Heart left ventricle (tissue), 16 donors: Measurements from ENCODE around the gene ACOX1. TPM values are rescaled to one million over a fixed set of nuclear protein-coding genes. Genes with fewer than 3 reads are reported as not detected.

Experiments
- ATAC-seq, 4 donors: fragments of 200-7000 bp; cut with Tn5 transposase; one replicate each; pipeline ENCODE4 v1.9.1; 2020 to 2022; ENCODE audit warnings: moderate library complexity in 4 of 4, mild to moderate bottlenecking in 3 of 4, moderate number of reproducible peaks in 1 of 4
- DNase-seq, 5 donors: peaks; one replicate each; pipeline ENCODE4 v3.0.0-alpha.2; 2020
- H3K27ac ChIP-seq, 12 donors: fragments of 200-600 bp; sonication (generic) in 4 of 12; one replicate each; pipeline versions ENCODE4 v1.5.0 to v1.8.0; 2016 to 2022; ENCODE audit warnings: mild to moderate bottlenecking in 2 of 12
- H3K27me3 ChIP-seq, 9 donors: fragments of 200-600 bp; sonication (generic) in 2 of 9; one replicate each; pipeline versions ENCODE4 v1.5.1 to v1.8.0; 2016 to 2022; ENCODE audit warnings: mild to moderate bottlenecking in 3 of 9
- H3K36me3 ChIP-seq, 9 donors: fragments of 200-600 bp; sonication (generic) in 2 of 9; one replicate each; pipeline versions ENCODE4 v1.5.0 to v1.8.0; 2018 to 2022; ENCODE audit warnings: mild to moderate bottlenecking in 2 of 9
- H3K4me1 ChIP-seq, 12 donors: fragments of 200-600 bp; sonication (generic) in 4 of 12; one replicate each; pipeline versions ENCODE4 v1.5.0 to v1.8.0; 2016 to 2022; ENCODE audit warnings: mild to moderate bottlenecking in 3 of 12
- H3K4me3 ChIP-seq, 12 donors: fragments of 200-600 bp; sonication (generic) in 4 of 12; one replicate each; pipeline versions ENCODE4 v1.5.0 to v1.8.0; 2017 to 2022; ENCODE audit warnings: mild to moderate bottlenecking in 9 of 12, moderate library complexity in 4 of 12
- H3K9me3 ChIP-seq, 12 donors: fragments of 200-600 bp; sonication (generic) in 4 of 12; one replicate each; pipeline versions ENCODE4 v1.5.0 to v1.8.0; 2016 to 2022; ENCODE audit warnings: mild to moderate bottlenecking in 1 of 12
- POLR2A ChIP-seq, 2 donors: fragments of 450-650 bp; IDR thresholded peaks; one replicate each; pipeline ENCODE4 v1.6.1; 2017; ENCODE audit warnings: antibody characterized with exemption in 2 of 2, mild to moderate bottlenecking in 2 of 2, moderate library complexity in 2 of 2
- WGBS, 4 donors: extraction: QIAGEN DNeasy Blood & Tissue Kit in 2 of 4; methylation state at CpG; one replicate each; pipeline versions ENCODE4 v1.1.5 to v1.1.7; 2013 to 2018; 5-methylcytosine and 5-hydroxymethylcytosine counted together
- intact Hi-C, 10 donors: fragments of 100-400 bp; cut with DNase I; formaldehyde crosslinking; loops; one replicate each; pipeline versions ENCODE4 v1.11.1 to v1.14.2; 2022
- polyA plus RNA-seq, 2 donors: library from polyadenylated mRNA; stranded (reverse); fragments of 200-250 nt; gene quantifications; one replicate each; pipeline ENCODE4 v1.2.3, GENCODE V29; 2013
- total RNA-seq, 9 donors: library from RNA; depleted of rRNA in 2 of 9; stranded (reverse); fragments of >200 nt in 2 of 9; fragmentation: NEBNext Ultra II Directional in 3 of 9; extraction: Animal tissue kit (Norgen Biotek cat#: 25700) in 3 of 9; gene quantifications; one replicate each; pipeline versions ENCODE4 v1.1.0 to v1.2.4, GENCODE V29; 2016 to 2023
- TF ChIP-seq, protein P1 (sequence below), 12 donors: fragments of 200-600 bp; sonication (generic) in 4 of 12; IDR thresholded peaks; one replicate each; pipeline versions ENCODE4 v1.5.0 to v1.8.0; 2018 to 2022; ENCODE audit warnings: antibody characterized with exemption in 12 of 12, mild to moderate bottlenecking in 5 of 12
- donor health status: ischemic (EF 13 %, LVEDD 7.1; RV severe dilation, severe dysfunction).
- donor health status: healthy with polysubstance abuse.
- donor health status: DM: no; HTN: yes; CAD: no.
- donor health status: DM: no; HTN: no; CAD: no.
- donor health status: ischemic (EF 25% LVEDD 6.9; RV normal size, moderate dysfunction).
- donor health status: ischemic (EF 25% LVEDD 5.7; RV mildly dilated, moderate dysfunction).
- donor health status: healthy.
- donor health status: DM: yes; HTN: yes; CAD: no.
- donor health status: ischemic (EF 35%, LVEDD 5.7; RV mildly dilated, moderate dysfunction).
- donor health status: nonischemic (EF 11% LVEDD 7.7; RV severe dilation, severe dysfunction).
- donor health status: DM: yes; HTN: yes; CAD: no.
- donor health status: PGD.
- donor health status: ischemic (EF 29% LVEDD 5.4; RV normal size, mild dysfunction).
- donor health status: nonischemic (EF 23%, LVEDD 6.1; RV moderate dilation, normal function).

Gene ACOX1
- total and polyA plus RNA-seq, 11 donors = 19.5 to 117 (median 78.3) TPM

DNA sequence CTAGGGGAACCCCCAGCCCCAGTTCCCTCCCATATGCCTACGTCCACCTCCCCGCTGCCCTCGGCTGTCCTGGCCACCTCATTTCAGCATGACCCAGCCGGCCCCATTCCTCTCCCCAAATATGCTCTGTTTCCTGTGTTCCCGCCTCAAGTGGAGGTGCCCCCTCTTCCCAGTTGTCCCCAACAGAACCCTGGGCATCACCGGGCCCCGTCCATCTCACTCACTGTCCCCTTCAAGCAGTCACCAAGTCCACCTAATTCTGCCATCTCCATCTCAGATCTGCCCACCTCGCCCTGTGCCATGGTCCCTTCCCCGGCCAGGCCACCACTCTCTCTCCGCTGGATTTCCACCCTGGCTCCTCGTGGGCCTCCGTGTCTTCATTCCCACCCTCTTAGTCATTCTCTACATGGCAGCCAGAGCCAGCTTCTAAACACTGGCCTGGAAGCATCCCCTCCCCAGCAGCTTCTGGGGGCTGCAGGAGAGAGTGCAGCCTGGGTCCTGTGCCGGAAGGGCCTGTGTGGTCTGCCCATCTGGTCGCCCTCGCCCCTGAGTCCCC is 34.5 kb upstream of the ACOX1 start:
- Histone ChIP-seq H3K4me3 (no peak overlapping the region), H3K27ac (peak overlapping the region in 1 of 12 donors; percentile 6), H3K36me3 (no peaks in the 10 kb centered on the region), H3K27me3 (no peaks in the 10 kb centered on the region), H3K9me3 (no peaks in the 10 kb centered on the region), H3K4me1 (peaks cover 0 to 6% (median 1%) of the 10 kb centered on the region in 12 donors)
- 77 to 82% (median 78%) methylated on average over 15 of the region's 15 CpGs for WGBS, 4 donors
- intact Hi-C loops = loop anchor here in 8 of 10 donors (5.0 to 10.0 kb wide), 8 partner anchors 161 to 289 kb away; no protein-coding TSS in a partner anchor
- TF ChIP-seq, protein P1, sequence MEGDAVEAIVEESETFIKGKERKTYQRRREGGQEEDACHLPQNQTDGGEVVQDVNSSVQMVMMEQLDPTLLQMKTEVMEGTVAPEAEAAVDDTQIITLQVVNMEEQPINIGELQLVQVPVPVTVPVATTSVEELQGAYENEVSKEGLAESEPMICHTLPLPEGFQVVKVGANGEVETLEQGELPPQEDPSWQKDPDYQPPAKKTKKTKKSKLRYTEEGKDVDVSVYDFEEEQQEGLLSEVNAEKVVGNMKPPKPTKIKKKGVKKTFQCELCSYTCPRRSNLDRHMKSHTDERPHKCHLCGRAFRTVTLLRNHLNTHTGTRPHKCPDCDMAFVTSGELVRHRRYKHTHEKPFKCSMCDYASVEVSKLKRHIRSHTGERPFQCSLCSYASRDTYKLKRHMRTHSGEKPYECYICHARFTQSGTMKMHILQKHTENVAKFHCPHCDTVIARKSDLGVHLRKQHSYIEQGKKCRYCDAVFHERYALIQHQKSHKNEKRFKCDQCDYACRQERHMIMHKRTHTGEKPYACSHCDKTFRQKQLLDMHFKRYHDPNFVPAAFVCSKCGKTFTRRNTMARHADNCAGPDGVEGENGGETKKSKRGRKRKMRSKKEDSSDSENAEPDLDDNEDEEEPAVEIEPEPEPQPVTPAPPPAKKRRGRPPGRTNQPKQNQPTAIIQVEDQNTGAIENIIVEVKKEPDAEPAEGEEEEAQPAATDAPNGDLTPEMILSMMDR (IDR thresholded peaks at IDR 0.05) = no peak
- no peak for DNase-seq
- ATAC-seq = no peak

DNA sequence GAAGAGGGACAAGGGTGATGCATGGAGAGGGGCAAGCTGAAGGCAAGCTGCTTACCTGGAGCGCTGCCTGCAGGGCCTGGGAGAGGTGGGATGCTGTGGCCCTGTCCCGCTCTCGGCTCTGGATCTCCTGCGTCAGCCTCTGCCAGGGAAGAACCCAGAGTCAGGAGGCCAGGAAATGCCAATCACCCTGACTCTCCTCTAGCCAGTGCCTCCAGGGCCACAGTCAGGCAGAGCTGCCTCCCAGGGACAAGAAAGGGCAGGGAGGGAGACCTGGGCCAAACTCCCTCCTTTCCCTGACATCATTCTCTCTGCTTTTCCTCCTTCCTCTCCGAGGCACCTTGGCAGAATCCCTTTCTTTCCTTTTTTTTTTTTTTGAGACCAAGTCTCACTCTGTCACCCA is 33.0 kb upstream of the ACOX1 start:
- 80 to 88% (median 83%) methylated on average over 5 of the region's 5 CpGs for WGBS, 4 donors
- peaks cover 0 to 6% (median 1%) of the 10 kb centered on the region in 12 donors for H3K4me1 ChIP-seq
- intact Hi-C loops = loop anchor here in 8 of 10 donors (5.0 to 10.0 kb wide), 8 partner anchors 163 to 290 kb away; no protein-coding TSS in a partner anchor
- H3K27me3 ChIP-seq = no peaks in the 10 kb centered on the region
- no peak overlapping the region for H3K4me3 ChIP-seq
- H3K36me3 ChIP-seq = no peaks in the 10 kb centered on the region
- DNase-seq (no peak), ATAC-seq (no peak)
- no peak overlapping the region for H3K27ac ChIP-seq
- TF ChIP-seq, protein P1 (IDR thresholded peaks at IDR 0.05) = no peak
- TF ChIP-seq POLR2A (IDR thresholded peaks at IDR 0.05) = no peak
- H3K9me3 ChIP-seq = no peaks in the 10 kb centered on the region

DNA sequence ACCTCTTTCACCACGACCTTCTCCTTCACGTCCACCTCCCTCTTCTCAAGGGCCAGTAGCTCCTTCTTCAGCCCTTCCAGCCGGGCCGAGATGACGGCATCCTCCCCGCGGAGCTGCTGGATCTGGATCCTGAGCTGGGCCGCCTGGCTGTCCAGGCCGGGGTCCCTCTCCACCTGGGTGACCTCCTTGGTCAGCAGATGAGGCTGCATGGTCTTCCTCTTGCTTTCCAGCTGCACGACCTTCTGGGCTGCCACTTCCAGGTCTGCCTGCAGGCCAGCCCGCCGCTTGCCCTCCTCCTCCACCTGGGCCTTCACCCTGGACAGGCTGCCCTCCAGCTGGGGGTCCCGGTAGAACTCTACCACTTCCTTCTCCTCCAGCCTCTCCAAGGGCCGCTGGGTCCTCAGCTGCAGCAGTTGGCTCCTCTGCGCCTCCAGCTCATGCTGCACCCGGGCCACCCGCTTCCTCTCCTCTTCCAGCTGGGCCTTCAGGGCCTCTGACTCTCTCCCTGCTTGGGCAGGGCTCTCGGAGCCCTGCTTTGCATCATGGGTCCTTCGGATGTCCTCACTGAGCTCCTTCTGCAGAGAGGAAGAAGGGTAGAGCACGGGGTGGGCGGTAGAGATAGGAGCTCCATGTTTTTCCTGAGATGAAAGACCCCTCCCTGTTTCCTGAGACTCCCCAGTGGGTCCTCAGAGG is 31.1 kb upstream of the ACOX1 start:
- no peak for TF ChIP-seq POLR2A (IDR thresholded peaks at IDR 0.05)
- TF ChIP-seq, protein P1 (IDR thresholded peaks at IDR 0.05) = no peak
- H3K27me3 ChIP-seq = no peaks in the 10 kb centered on the region
- DNase-seq (no peak), ATAC-seq (no peak)
- H3K36me3 ChIP-seq = no peaks in the 10 kb centered on the region
- H3K9me3 ChIP-seq = no peaks in the 10 kb centered on the region
- 82 to 89% (median 86%) methylated on average over 21 of the region's 21 CpGs for WGBS, 4 donors
- intact Hi-C loops = loop anchor here in 8 of 10 donors (5.0 to 10.0 kb wide), 8 partner anchors 165 to 292 kb away; no protein-coding TSS in a partner anchor
- peaks cover 0 to 11% (median 5%) of the 10 kb centered on the region in 12 donors for H3K4me1 ChIP-seq
- no peak overlapping the region for H3K4me3 ChIP-seq
- no peak overlapping the region for H3K27ac ChIP-seq

DNA sequence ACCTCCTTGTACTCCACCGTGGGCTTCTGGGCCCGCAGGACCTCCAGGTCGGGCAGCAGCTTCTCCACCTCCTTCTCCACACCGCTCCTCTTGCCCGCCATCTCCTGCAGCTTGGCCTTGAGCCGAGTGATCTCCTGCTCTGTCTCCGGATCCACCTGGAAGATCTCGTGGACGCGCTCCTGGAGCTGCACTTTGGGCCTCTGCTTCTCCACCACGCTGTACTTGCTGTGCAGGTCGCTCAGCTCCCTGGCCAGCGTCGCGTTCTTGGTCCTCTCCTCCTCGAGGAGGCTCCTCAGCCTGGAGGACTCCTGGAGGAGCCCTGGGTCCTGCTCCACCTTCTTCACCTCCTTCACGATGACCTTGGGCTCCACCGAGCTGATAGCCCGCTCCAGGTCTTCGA is 30.5 kb upstream of the ACOX1 start:
- ATAC-seq = no peak
- H3K9me3 ChIP-seq = no peaks in the 10 kb centered on the region
- H3K27me3 ChIP-seq = no peaks in the 10 kb centered on the region
- TF ChIP-seq POLR2A (IDR thresholded peaks at IDR 0.05) = no peak
- TF ChIP-seq, protein P1 (IDR thresholded peaks at IDR 0.05) = no peak
- peaks cover 0 to 2% (median 0%) of the 10 kb centered on the region in 9 donors for H3K36me3 ChIP-seq
- peak in 1 of 5 donors; percentile 43 for DNase-seq
- peaks cover 0 to 10% (median 5%) of the 10 kb centered on the region in 12 donors for H3K4me1 ChIP-seq
- 91 to 93% (median 92%) methylated on average over 20 of the region's 20 CpGs for WGBS, 4 donors
- intact Hi-C loops = no loop called here
- no peak overlapping the region for H3K4me3 ChIP-seq
- no peak overlapping the region for H3K27ac ChIP-seq
